GM10266 (cell line): ENCODE data around the gene TMEM52.

Source experiments
- DNase-seq: peaks from one replicate; pipeline ENCODE4 v3.0.0; 2012; ENCODE audit errors: extremely low spot score
- TF ChIP-seq, protein P1 (sequence below): IDR thresholded peaks from 2 replicates; pipeline ENCODE4 v1.5.1; 2012; ENCODE audit warnings: mild to moderate bottlenecking, low read depth; ENCODE audit not compliant: control insufficient read depth, insufficient read depth; ENCODE audit errors: missing control alignments

Gene TMEM52

DNA sequence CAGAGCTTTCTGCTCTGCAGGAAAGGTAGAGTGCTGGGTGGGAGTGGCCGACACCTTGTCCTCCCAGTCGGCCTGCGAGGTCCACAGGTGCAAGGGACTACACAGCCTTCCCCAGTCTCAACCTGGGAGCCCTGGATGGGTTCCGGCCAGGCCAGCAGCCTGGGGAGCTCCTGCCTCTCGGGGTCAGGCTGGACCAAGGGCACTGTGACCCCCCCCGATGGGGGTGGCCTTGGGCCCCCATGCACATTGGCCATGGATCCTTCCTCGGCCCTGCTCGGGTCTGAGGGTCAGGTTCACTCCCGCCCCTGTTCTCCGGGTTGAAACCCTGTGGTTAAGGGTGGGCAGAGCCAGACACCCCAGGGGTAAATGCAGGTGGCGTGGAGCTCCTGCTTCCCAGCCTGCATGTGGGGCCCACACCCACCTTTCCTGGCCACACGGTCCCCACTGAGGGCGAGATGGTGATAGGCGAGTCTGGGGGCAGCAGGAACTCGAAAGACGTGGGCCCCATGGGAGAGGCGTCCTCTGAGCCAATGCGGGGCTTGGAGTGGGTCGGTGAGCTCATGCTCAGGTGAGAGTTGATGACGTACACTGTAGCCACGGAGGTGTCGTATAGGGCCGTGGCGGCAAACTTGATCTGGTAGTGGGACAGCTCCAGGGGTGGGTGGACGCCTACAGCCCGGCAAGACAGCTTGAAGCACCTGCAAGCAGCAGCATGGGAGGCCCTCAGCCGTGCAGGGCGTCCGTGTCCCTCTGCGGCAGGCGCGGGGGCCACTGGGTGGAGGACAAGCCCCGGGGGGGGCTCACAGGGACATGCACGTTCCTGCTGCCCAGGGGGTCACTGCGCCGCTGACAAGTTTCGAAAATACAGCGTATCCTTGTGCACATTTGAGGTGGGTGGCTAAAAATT lies 10.8 kb upstream of the TMEM52 start:
- DNase-seq = no peak
- TF ChIP-seq, protein P1, sequence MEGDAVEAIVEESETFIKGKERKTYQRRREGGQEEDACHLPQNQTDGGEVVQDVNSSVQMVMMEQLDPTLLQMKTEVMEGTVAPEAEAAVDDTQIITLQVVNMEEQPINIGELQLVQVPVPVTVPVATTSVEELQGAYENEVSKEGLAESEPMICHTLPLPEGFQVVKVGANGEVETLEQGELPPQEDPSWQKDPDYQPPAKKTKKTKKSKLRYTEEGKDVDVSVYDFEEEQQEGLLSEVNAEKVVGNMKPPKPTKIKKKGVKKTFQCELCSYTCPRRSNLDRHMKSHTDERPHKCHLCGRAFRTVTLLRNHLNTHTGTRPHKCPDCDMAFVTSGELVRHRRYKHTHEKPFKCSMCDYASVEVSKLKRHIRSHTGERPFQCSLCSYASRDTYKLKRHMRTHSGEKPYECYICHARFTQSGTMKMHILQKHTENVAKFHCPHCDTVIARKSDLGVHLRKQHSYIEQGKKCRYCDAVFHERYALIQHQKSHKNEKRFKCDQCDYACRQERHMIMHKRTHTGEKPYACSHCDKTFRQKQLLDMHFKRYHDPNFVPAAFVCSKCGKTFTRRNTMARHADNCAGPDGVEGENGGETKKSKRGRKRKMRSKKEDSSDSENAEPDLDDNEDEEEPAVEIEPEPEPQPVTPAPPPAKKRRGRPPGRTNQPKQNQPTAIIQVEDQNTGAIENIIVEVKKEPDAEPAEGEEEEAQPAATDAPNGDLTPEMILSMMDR = no peak

DNA sequence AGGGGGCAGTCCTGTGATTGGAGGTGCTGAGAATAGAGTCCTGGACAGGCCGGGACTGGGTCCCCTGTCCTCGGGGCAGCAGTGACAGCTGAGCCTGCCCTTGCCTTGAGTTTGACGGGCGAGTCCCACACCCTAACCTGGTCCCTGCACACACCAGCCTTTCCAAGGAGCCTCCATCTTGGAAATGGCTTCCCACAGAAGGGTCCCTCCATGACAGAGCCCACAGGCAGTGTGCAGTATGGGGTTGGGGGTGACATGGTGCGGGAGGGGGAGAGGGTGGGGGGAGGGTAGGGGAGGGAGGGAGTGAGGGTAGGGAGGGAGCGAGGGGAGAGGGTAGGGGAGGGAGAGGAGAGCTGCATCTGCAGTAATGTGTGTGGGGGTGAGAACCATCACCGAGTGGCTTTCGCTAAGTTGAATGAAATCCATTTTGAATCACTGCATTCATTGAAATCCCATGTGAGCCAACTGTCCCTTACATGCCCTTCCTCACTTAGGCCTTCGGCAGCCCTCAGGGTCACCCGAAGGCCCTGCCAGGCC lies 10.1 kb upstream of the TMEM52 start:
- DNase-seq = no peak
- TF ChIP-seq, protein P1 = no peak

DNA sequence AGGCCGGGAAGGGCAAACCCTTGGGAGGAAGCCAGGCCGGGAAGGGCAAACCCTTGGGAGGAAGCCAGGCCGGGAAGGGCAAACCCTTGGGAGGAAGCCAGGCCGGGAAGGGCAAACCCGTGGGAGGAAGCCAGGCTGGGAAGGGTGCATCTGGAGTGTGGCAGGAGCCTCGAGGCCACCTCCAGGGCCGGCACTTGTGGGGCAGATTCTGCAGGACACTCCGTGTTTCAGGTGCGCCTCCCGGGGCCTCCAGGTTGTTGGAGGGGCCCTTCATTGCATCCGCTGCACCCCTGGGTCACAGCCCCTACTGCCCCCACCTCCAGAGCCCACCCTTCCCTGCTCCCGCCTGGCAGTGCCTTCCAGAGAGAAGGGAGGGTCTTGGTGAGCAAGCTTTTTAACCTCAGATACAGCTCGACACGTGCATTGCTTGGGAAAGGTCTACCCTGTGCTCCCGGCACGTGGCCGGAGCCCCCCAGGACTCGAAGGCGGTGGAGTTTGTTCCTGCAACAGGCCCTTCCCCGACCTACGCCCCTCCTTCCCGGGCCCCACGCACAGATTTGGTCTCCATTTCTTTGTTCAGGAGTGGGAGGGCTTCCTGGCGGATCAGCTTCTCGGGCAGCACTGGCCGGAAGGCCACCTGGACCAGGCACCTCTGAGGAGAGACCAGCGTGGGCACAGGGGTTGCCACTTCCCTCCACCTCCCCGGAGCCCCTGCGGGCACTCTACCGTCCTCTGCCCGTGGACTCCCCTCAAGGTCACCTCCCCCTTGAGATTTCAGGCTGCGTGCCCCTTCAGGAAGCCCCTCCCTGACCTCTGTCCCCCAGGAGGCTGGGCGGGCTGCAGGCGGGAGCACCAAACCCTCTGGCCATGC lies 9.4 kb upstream of the TMEM52 start:
- no peak for DNase-seq
- TF ChIP-seq, protein P1 = no peak

DNA sequence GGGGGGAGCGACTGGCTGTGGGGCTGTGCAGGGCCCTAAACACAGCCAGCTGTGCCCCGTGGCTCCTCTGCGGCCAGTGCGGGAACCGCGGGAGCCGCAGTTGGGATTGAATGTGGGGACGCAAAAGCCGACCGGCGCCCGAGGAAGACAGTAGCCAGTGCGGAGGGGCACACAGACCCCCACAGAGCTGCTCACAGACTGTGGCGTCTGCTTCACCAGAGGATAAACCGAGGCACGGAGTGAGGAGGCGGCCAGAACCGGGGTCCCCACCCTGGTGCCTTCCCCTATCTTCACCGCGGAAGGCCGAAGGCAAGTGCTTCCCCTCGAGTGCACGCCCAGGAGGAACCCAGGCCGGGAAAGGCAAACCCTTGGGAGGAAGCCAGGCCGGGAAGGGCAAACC lies 8.7 kb upstream of the TMEM52 start:
- TF ChIP-seq, protein P1 = no peak
- DNase-seq = no peak

DNA sequence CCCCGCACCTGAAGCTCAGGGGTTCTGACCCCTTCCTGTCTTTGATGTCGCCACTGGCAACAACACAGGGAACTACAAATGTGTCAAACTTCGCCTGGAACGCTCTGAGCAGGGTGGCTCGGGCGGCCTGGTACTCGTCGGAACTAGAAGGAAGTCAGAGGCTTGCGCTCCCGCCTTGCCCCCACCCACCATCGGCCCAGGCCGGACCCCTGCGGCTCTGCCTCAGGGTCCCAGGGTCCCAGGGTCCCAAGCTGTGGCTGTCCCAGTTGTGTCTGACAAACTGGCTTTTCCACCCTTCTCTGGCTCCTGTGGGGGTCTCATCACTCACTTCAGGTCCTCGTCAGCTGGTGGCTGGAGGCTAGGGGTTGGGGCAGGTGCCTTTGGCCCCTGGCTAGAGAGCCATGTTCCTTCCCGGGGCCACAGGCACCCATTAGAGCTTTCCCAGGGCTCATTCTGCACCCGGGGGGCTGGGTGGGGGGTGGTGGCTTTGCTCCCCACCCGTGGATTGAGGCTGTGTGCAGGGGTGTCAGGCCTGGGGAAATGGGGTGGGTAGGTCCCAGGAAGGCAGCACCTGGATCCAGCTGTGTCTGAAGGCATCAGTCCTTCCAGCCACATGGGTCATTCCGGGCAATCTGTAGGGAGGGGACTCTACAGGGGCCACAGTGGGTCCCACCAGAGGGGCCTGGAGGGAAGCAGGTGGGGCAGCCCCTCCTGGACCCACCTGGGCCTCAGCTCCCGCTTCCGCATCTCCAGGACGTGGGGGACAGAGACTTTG lies 8.0 kb upstream of the TMEM52 start:
- DNase-seq = no peak
- TF ChIP-seq, protein P1 = no peak

DNA sequence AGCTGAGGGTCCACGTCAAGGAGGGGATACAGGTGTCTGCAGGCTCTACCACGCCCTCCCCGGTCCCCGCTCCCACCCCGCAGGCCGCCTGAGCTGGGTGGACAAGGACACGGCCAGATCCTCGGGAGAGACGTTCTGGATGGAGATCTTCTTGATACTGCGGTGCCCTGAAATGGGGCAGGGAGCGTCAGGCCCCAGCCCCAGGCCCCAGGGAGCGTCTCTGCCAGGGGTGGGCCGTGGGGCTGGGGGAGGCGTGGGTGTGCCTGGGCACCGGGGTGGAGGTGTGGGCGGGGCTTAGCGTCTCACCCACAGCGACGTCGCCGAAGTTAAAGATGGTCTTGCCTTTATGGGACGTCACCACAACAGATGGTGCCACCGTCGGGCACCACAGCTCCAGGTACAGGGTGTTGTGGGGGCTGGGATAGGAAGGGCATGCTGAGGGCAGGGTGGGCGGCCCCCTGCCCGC lies 7.3 kb upstream of the TMEM52 start:
- TF ChIP-seq, protein P1 = no peak
- no peak for DNase-seq
